ENCODE measurements around the gene RAG2. TPM values are rescaled to one million over a fixed set of nuclear protein-coding genes. Genes with fewer than 3 reads are reported as not detected.

Gene RAG2
- total and polyA plus RNA-seq, 2 of the 4 experiments (the other 2 are of a cell fraction), result not detected

DNA sequence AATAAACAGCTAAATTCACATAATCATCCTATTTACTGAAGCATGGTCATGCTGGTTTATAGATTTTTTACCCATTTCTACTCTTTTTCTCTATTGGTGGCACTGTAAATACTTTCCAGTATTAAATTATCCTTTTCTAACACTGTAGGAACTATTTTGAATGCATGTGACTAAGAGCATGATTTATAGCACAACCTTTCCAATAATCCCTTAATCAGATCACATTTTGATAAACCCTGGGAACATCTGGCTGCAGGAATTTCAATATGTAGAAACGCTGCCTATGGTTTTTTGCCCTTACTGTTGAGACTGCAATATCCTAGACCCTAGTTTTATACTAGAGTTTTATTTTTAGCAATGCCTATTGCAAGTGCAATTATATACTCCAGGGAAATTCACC lies 19.6 kb downstream of the RAG2 start:
- H2BK20ac ChIP-seq (ENCODE audit: low read depth, low read length), result no peak overlapping the region
- no peak overlapping the region for H2AFZ ChIP-seq (replicated peaks; ENCODE audit: low read length, poor library complexity)
- in situ Hi-C loops (cut with MboI; ENCODE audit: low sequenced_read_pairs), result no loop called here
- no peak overlapping the region for H2BK120ac ChIP-seq (ENCODE audit: low read depth, low read length)
- no peak overlapping the region for H3K9ac ChIP-seq (ENCODE audit: low read depth, low read length)
- no peaks in the 10 kb centered on the region for H3K9me1 ChIP-seq (ENCODE audit: insufficient read depth, low read length)
- CTCF ChIA-PET, result no interaction called here
- no peak overlapping the region for H3K27ac ChIP-seq (ENCODE audit: insufficient read depth, low read length)
- BruUV-seq (replicated peaks), result no TSS peak
- peaks cover 3% of the 10 kb centered on the region for H3K27me3 ChIP-seq (ENCODE audit: control insufficient read depth, insufficient read depth, low read length)
- no peaks in the 10 kb centered on the region for H4K20me1 ChIP-seq (ENCODE audit: insufficient read depth, low read length)
- no peak overlapping the region for H3K23ac ChIP-seq (ENCODE audit: low read depth, low read length)
- H2BK5ac ChIP-seq (ENCODE audit: low read depth, low read length, poor library complexity, severe bottlenecking), result no peak overlapping the region
- no peak for DNase-seq
- H3K4me1 ChIP-seq (ENCODE audit: control insufficient read depth, insufficient read depth, low read length), result no peaks in the 10 kb centered on the region
- intact Hi-C loops (cut with micrococcal nuclease), result no loop called here
- no peak overlapping the region for H4K91ac ChIP-seq (ENCODE audit: insufficient read depth, low read depth, low read length)
- TF ChIP-seq POLR2A (IDR thresholded peaks at IDR 0.05; ENCODE audit: low read depth, low read length) (no peak), NFE2L2 (IDR thresholded peaks at IDR 0.05; ENCODE audit: low read depth, low read length) (no peak), CEBPB (IDR thresholded peaks at IDR 0.05; ENCODE audit: low read depth, low read length) (no peak), RFX5 (IDR thresholded peaks at IDR 0.05; ENCODE audit: low read depth, low read length) (no peak), RAD21 (IDR thresholded peaks at IDR 0.05; ENCODE audit: low read length) (no peak), MAZ (IDR thresholded peaks at IDR 0.05; ENCODE audit: borderline replicate concordance, low read depth, low read length) (no peak), SMC3 (IDR thresholded peaks at IDR 0.05; ENCODE audit: low read depth, low read length) (no peak)
- TF ChIP-seq, protein P1, sequence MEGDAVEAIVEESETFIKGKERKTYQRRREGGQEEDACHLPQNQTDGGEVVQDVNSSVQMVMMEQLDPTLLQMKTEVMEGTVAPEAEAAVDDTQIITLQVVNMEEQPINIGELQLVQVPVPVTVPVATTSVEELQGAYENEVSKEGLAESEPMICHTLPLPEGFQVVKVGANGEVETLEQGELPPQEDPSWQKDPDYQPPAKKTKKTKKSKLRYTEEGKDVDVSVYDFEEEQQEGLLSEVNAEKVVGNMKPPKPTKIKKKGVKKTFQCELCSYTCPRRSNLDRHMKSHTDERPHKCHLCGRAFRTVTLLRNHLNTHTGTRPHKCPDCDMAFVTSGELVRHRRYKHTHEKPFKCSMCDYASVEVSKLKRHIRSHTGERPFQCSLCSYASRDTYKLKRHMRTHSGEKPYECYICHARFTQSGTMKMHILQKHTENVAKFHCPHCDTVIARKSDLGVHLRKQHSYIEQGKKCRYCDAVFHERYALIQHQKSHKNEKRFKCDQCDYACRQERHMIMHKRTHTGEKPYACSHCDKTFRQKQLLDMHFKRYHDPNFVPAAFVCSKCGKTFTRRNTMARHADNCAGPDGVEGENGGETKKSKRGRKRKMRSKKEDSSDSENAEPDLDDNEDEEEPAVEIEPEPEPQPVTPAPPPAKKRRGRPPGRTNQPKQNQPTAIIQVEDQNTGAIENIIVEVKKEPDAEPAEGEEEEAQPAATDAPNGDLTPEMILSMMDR (conservative IDR thresholded peaks at IDR 0.05; ENCODE audit: low read depth, low read length), result no peak
- TF ChIP-seq, protein P2, sequence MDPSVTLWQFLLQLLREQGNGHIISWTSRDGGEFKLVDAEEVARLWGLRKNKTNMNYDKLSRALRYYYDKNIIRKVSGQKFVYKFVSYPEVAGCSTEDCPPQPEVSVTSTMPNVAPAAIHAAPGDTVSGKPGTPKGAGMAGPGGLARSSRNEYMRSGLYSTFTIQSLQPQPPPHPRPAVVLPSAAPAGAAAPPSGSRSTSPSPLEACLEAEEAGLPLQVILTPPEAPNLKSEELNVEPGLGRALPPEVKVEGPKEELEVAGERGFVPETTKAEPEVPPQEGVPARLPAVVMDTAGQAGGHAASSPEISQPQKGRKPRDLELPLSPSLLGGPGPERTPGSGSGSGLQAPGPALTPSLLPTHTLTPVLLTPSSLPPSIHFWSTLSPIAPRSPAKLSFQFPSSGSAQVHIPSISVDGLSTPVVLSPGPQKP (IDR thresholded peaks at IDR 0.05; ENCODE audit: borderline replicate concordance, low read depth, low read length), result no peak
- H3K56ac ChIP-seq (ENCODE audit: extremely low read depth, insufficient read depth, low read length), result no peak overlapping the region
- no peak overlapping the region for H3K4me2 ChIP-seq (ENCODE audit: low read depth, low read length)
- H3K79me1 ChIP-seq (ENCODE audit: low read depth in 1 of 2, low read length in 2 of 2), result no peaks in the 10 kb centered on the region
- no peak overlapping the region for H3K4ac ChIP-seq (ENCODE audit: low read depth, low read length)
- dilution Hi-C loops (cut with HindIII; ENCODE audit: low sequenced_read_pairs, unreplicated experiment), result no loop called here
- H4K5ac ChIP-seq (ENCODE audit: low read depth, low read length), result no peak overlapping the region
- H3K36me3 ChIP-seq (ENCODE audit: control insufficient read depth, insufficient read depth, low read length), result no peaks in the 10 kb centered on the region
- H3K9me3 ChIP-seq (ENCODE audit: control insufficient read depth, insufficient read depth, low read length), result 0 out of 2 replicates have a peak, but pooled peaks cover 2% of the 10 kb centered on the region
- no peak overlapping the region for H2AK9ac ChIP-seq (replicated peaks; ENCODE audit: low read depth, low read length, poor library complexity)
- POLR2A ChIA-PET (ENCODE audit: unreplicated experiment), result no interaction called here
- H3K18ac ChIP-seq (ENCODE audit: low read depth, low read length), result no peak overlapping the region
- H4K8ac ChIP-seq (ENCODE audit: low read depth in 2 of 2, low read length in 2 of 2), result no peak overlapping the region
- no CpG with 5 or more reads among the region's 1 CpG for WGBS, 2 experiments (ENCODE audit: extremely low coverage in 2 of 2, insufficient read length in 1 of 2)
- no peak overlapping the region for H3K14ac ChIP-seq (replicated peaks; ENCODE audit: low read depth, low read length)
- ATAC-seq (ENCODE audit: low read depth), result no peak
- H2BK15ac ChIP-seq (ENCODE audit: low read depth, low read length), result no peak overlapping the region
- H2AK5ac ChIP-seq (ENCODE audit: low read depth, low read length), result no peak overlapping the region
- no peak overlapping the region for H3K4me3 ChIP-seq (ENCODE audit: insufficient read depth, low read depth, low read length)
